HEK293T (cell line): Measurements from ENCODE around the gene ST8SIA6.

Source experiments
- CTCF ChIA-PET: fragments of 350-600 bp; formaldehyde crosslinking; extraction: SDS; loops from one replicate; lab custom pipeline; 2021; ENCODE audit warnings: antibody characterized with exemption, inconsistent platforms; lab: Yijun Ruan, JAX
- POLR2A ChIA-PET: fragments of 350-600 bp; formaldehyde crosslinking; extraction: SDS; loops from one replicate; lab custom pipeline; 2020; ENCODE audit warnings: antibody characterized with exemption, inconsistent platforms; lab: Yijun Ruan, JAX
- DNase-seq: peaks from one replicate; pipeline ENCODE4 v3.0.0; 2012; ENCODE audit warnings: mixed read lengths; ENCODE audit errors: extremely low spot score
- ARNT ChIP-seq: fragments of 450-650 bp; IDR thresholded peaks from 2 replicates; pipeline ENCODE4 v1.6.1; 2017; ENCODE audit warnings: mild to moderate bottlenecking
- BHLHE40 ChIP-seq: fragments of 450-650 bp; IDR thresholded peaks from 2 replicates; pipeline ENCODE4 v1.6.1; 2016; ENCODE audit warnings: mild to moderate bottlenecking, moderate library complexity, borderline replicate concordance
- CTBP1 ChIP-seq: fragments of 450-650 bp; IDR thresholded peaks from 2 replicates; pipeline ENCODE4 v1.6.1; 2016; ENCODE audit warnings: borderline replicate concordance
- ELF4 ChIP-seq: fragments of 450-650 bp; IDR thresholded peaks from 2 replicates; pipeline ENCODE4 v1.6.1; 2017; ENCODE audit warnings: antibody characterized with exemption
- FOXA1 ChIP-seq: fragments of 450-650 bp; IDR thresholded peaks from 2 replicates; pipeline ENCODE4 v1.6.1; 2016; ENCODE audit warnings: mild to moderate bottlenecking
- FOXK2 ChIP-seq: fragments of 450-650 bp; IDR thresholded peaks from 2 replicates; pipeline ENCODE4 v1.6.1; 2016; ENCODE audit warnings: mild to moderate bottlenecking
- FOXM1 ChIP-seq: fragments of 450-650 bp; IDR thresholded peaks from 2 replicates; pipeline ENCODE4 v1.6.1; 2017; ENCODE audit warnings: mild to moderate bottlenecking, borderline replicate concordance
- HDGF ChIP-seq: fragments of 450-650 bp; IDR thresholded peaks from 2 replicates; pipeline ENCODE4 v1.6.1; 2017; ENCODE audit warnings: antibody characterized with exemption, borderline replicate concordance
- L3MBTL2 ChIP-seq: fragments of 450-650 bp; conservative IDR thresholded peaks from 2 replicates; pipeline ENCODE4 v1.6.1; 2016; ENCODE audit warnings: mild to moderate bottlenecking
- LEF1 ChIP-seq: fragments of 450-650 bp; IDR thresholded peaks from 2 replicates; pipeline ENCODE4 v1.6.1; 2017; ENCODE audit warnings: mild to moderate bottlenecking, borderline replicate concordance
- NFRKB ChIP-seq: fragments of 450-650 bp; IDR thresholded peaks from 2 replicates; pipeline ENCODE4 v1.6.1; 2016; ENCODE audit warnings: mild to moderate bottlenecking, moderate library complexity
- PKNOX1 ChIP-seq: fragments of 450-650 bp; IDR thresholded peaks from 2 replicates; pipeline ENCODE4 v1.6.1; 2016
- SP1 ChIP-seq: fragments of 450-650 bp; IDR thresholded peaks from 2 replicates; pipeline ENCODE4 v1.6.1; 2017
- SUZ12 ChIP-seq: fragments of 450-650 bp; IDR thresholded peaks from 2 replicates; pipeline ENCODE4 v1.6.1; 2016; ENCODE audit warnings: mild to moderate bottlenecking
- TARDBP ChIP-seq: fragments of 450-650 bp; IDR thresholded peaks from 2 replicates; pipeline ENCODE4 v1.6.1; 2016
- ZNF384 ChIP-seq: fragments of 450-650 bp; IDR thresholded peaks from 2 replicates; pipeline ENCODE4 v1.6.1; 2016

ST8SIA6 gene

GRCh38 chr10:17428351-17429097 is 25.9 kb downstream of the ST8SIA6 start:
- TF ChIP-seq HDGF (no peak), ZNF384 (no peak), PKNOX1 (no peak), TARDBP (no peak), FOXK2 (no peak), BHLHE40 (no peak), FOXA1 (no peak), SUZ12 (no peak), L3MBTL2 (no peak), ELF4 (no peak), CTBP1 (no peak), LEF1 (no peak), ARNT (no peak), SP1 (no peak)
- DNase-seq = no peak
- CTCF ChIA-PET = interaction anchor here (1.5 to 1.8 kb wide), 2 partner anchors 10 to 19 kb away, joined by 5 read pairs; no protein-coding TSS in a partner anchor
- POLR2A ChIA-PET = no interaction called here

GRCh38 chr10:17427666-17428350 is 26.6 kb downstream of the ST8SIA6 start:
- TF ChIP-seq TARDBP (no peak), LEF1 (no peak), L3MBTL2 (no peak)
- POLR2A ChIA-PET = no interaction called here
- no peak for DNase-seq
- CTCF ChIA-PET = interaction anchor here (1.5 to 1.8 kb wide), 2 partner anchors 11 to 19 kb away, joined by 5 read pairs; no protein-coding TSS in a partner anchor

DNA sequence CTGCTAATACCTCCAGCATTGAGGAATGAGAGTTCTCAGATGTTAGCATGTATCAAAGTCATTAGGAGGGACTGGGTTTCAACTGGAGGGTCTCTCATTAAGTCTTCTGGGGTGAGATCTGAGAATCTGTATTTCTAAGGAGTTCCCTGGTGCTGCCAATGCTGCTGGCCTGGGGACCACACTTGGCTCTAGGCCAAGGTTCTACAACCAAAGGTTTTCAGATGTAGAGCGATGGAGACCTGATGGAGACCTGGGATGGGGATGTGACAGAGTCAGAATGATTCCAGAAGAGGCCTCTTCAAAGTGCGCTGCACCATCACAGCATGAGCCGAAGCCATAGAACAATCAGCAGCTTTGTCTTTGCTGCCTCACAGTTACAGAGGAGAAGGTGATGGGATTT is 27.2 kb downstream of the ST8SIA6 start:
- ChIA-PET POLR2A (no interaction called here), CTCF (no interaction called here)
- no peak for DNase-seq
- TF ChIP-seq BHLHE40 (no peak), SUZ12 (no peak), ARNT (no peak), ZNF384 (no peak), L3MBTL2 (no peak), FOXK2 (no peak)

- ChIA-PET POLR2A (no interaction called here), CTCF (no interaction called here)
- TF ChIP-seq BHLHE40 (no peak), FOXA1 (no peak), SP1 (no peak), LEF1 (no peak), ARNT (no peak), L3MBTL2 (no peak), ZNF384 (no peak)
- DNase-seq = no peak
Measured at GRCh38 chr10:17426263-17426750, 28.1 kb downstream of the ST8SIA6 start.

GRCh38 chr10:17425584-17426262 is 28.7 kb downstream of the ST8SIA6 start:
- no peak for DNase-seq
- TF ChIP-seq SUZ12 (no peak), SP1 (no peak), NFRKB (no peak), HDGF (no peak), CTBP1 (no peak), FOXA1 (no peak), ZNF384 (no peak)
- POLR2A ChIA-PET = no interaction called here
- CTCF ChIA-PET = no interaction called here

- CTCF ChIA-PET = no interaction called here
- POLR2A ChIA-PET = no interaction called here
Measured at GRCh38 chr10:17423632-17424186, 30.7 kb downstream of the ST8SIA6 start.

More at GRCh38 chr10:17423632-17424186, 30.7 kb downstream of the ST8SIA6 start:
- DNase-seq = no peak
- no peak for TF ChIP-seq L3MBTL2
- TF ChIP-seq SP1 = no peak
- no peak for TF ChIP-seq BHLHE40
- no peak for TF ChIP-seq FOXK2
- TF ChIP-seq ZNF384 = no peak
- TF ChIP-seq HDGF = no peak
- no peak for TF ChIP-seq SUZ12
- TF ChIP-seq PKNOX1 = no peak
- TF ChIP-seq FOXA1 = no peak
- no peak for TF ChIP-seq ELF4
- no peak for TF ChIP-seq TARDBP
- TF ChIP-seq ARNT = no peak
- no peak for TF ChIP-seq CTBP1
- no peak for TF ChIP-seq NFRKB
- TF ChIP-seq FOXM1 = no peak
- no peak for TF ChIP-seq LEF1
